Left forelimb (tissue), 1 donor: ENCODE data around the gene IGFL1.
"Not testable (repeated sequence)": the region's sequence is repeated elsewhere in the genome, so short reads cannot be mapped to it uniquely, and the experiment has no call there.

Experiments
- DNase-seq: peaks from one replicate; pipeline ENCODE4 v3.0.0-alpha.2; 2018; ENCODE audit warnings: low spot score

IGFL1 gene

DNA sequence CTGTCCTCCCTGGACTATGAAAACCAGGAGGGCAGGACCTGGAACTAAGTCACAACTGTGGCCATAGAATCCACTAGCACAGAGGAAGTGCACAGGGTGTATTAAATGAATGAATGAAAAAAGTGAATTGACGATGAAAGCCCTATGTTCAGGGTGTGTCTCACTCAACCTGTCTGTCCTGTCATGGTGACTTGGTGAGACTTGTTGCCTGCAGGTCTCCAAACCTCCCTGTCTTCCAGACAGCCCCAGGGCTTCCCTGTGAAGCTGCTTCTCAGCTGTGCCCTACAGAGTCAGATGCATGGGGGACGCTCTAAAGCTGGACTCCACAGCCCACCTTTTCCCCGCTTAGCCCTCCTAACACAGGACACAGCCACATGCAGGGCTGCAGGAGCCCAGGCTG, 4.8 kb upstream of the IGFL1 start:
- no peak for DNase-seq

DNA sequence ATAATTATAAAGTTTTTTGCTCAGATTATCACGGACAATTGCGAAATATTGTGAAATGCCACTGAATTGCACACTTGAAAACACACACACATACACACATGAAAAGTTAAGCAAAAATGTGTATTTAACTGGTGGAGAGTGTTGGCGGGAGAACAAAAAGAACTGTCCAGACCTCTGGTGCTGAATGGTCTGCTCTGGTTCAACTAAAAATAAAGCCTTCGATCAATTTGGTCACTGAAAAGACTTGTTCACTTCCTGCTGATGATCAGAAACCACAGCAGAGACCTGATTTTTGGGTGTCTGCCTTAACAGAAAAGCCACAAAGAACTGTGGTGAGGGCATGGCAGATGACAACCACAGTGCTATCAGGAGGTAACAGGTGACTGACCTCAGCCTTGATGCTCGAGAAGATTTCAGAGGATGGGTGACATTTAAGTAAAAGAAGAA, 4.0 kb upstream of the IGFL1 start:
- DNase-seq, result no peak

DNA sequence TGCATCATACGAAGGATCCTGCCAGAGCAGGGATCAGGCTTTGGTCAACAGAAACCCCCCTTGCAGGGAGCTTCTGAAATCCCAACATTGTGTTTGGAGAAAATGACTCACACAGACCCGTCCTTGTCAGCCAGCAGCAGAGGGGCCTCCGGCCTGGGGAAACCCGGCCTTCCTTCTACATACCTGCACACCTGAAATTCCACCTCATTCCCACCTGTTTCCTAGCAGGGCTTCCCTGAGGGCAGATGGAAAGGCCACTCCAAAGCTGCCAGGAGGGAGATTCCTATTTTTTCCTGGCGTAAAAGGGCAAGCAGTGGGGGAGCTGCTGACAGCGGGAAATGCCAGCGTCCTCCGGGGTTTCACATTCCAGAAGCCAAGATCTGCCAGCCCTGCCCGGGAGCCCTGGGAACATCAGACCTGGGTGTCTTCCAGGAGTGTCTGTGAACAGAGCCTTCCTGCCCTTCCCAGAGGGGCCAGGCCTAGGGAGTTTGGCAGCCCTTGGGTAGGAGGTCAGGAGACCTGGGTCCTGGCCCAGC, 3.0 kb upstream of the IGFL1 start:
- no peak for DNase-seq

DNA sequence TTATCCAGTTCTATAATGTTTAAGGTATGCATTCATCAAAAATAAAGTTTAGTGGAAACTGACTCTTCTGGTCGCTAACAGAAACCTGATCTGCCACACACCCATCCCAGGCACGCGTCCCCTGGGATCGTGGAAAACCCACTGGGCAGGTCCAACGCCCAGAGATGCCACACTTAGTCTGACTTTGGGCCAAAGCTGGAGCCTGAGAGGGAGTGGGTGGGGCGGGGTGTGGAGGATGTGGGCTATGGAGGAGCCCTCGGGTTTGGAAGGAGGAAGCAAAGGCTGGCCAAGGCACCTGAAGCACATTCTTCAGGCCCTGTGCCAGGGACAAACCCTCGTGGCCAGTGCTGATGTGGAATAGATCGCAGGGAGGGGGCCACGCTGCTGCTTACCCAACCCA, 2.5 kb downstream of the IGFL1 start:
- no peak for DNase-seq

DNA sequence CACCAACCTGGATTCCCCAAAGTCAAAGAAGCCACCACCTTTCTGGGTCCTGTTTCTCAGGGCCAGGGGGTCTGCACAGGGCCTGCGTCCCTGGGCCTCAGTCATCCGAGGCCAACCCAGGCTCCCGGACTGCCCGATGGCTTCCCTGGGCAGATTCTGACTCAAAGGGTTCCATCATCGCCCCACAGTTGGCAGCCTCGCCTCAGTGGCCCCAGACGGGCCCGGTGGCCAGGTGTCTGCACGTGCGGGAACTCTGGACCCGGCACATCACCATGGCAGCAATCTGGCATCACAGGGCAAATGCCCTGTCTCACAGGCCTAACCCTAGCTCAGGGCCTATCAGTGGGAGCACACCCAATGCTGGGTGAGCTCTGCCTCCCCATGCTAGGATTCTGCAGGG, 2.9 kb downstream of the IGFL1 start:
- DNase-seq, result no peak

DNA sequence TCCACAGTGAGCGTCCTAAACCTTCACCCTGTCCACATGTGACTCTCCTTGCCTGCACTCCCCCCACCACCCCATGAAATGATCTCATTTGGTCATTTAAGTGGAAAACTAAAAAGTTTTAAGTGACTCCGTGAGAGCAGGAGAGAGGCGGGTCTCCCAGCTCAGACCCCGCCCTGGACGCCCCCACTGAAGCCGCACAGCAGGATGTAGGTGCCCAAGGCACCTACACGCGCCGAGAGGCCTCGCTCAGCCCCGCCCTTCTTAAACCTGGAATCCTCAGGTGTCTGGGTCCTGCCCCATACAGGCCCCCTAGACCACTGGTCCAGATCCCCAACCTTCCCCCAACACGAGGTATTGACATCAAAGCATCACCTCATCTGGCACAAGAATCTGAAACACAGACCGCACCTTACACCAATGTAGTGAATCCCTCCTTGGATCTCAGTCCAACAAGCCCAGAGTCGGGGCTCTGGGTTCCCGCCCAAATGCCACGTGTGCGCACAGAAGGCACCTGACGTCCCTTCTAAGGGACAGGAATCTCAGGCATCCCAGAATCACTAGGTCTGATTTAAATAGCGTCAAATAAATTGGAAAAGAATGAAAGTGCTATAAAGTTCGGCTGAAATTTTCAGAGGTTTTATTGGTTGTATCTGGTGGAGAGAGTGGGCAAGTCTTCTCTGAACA, 3.5 kb downstream of the IGFL1 start:
- DNase-seq, result no peak

DNA sequence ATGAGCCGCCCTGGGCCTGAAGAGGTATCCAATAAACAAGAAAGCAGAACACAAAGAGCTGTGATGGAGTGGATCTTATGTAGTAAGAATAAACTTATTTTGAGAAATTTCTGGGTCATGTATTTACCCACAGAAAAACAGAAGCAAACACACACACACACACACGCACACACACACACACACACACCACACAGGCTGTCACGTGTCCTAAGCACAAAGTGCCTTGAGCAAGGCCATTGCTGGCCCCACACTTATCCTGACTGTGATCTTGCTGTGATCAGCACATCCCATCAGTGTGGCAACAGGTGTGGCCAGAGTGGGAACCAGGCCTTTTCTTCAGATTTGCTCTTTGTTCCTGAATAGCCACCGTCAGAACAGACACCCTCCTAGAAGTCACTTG, 4.3 kb downstream of the IGFL1 start:
- DNase-seq, result not testable (repeated sequence)

DNA sequence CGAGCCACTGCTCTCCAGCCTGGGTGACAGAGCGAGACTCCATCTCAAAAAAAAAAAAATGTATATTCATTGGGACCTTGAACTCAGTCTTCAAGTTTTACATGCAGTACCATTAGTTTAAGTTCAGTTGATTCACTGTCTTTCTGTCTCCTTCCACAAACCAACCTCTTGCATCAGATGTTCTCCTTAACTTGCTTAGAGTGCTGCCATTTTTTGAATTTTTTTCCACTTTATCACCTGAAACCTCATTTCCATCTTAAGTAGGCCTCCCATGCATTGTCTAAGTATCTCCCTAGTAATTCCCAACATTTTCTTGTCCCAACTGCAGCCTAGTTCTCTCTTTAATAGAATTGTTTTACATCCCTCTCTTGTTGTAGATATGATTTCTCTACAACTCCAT, 8.6 kb downstream of the IGFL1 start:
- not testable (repeated sequence) for DNase-seq

DNA sequence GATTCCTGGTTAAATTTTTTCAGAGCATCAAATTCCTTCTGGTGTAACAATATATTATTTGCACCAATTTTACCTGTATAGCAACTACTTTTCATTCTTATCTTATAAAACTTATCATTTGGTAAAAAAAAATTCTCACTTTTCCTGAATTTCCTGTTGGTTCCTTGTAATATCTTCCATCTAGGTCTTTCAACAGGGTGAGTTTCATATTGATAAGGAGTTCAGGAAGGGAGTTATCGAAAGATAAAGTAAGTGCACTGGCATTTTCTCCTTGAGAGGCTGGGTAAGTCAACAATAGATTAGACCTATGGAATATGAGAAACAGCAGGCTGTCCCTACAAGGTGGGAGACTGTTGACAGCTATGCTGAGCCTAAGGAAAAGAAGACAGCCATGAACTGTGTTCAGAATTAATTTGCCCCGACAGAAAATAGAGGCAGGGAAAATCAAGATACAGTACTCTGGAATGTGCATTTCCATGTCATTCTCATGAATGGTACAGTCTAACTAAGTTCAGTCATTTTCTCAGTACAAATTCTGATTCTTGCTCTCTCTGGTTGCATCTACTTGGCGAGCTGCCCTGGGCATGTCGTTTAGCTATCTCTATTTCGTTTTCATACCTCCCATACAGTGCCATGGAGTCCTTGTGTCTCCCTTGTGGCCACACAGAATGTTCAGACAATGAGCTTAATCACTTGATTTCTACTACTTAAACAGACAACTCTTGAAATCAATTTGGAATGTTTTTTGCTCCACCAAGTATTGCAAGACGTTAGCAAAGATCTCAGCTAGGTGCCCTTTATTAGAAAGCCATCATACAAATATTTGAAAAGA, 9.9 kb downstream of the IGFL1 start:
- DNase-seq, result no peak

DNA sequence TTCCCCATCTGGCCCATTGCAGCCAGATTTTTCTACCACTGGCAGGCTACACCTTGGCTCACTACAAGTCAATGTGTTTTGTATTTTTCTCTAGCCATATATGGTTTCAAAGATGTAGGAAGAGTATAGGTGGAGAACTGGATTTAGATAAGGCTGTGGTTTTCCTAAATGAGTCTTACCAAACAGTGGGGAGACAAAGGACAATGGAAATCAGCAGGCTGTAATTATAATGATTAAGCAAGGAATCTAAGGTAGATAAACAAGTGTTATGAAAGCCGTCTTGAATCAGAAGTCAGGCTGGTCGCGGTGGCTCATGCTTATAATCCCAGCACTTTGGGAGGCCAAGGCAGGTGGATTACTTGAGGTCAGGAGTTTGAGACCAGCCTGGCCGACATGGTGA, 11.2 kb downstream of the IGFL1 start:
- no peak for DNase-seq

DNA sequence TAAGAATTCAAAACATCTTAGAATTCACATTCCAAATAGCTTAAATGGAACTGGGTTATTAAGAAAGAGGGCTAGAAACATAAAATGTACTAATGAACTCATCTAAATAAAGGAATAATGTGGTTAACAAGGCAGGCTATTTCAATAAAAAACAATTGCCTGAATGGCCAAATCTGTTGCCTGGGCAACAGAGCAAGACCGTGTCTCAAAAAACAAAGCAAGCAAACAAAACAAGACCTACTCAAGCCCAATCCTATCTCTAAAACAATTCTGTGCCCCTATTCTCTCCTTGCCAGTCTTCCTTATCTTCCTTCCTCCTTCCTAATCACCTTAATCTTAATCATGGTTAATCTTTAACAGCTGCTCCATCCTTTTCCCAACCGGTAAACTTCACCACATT, 12.1 kb downstream of the IGFL1 start:
- DNase-seq, result no peak

DNA sequence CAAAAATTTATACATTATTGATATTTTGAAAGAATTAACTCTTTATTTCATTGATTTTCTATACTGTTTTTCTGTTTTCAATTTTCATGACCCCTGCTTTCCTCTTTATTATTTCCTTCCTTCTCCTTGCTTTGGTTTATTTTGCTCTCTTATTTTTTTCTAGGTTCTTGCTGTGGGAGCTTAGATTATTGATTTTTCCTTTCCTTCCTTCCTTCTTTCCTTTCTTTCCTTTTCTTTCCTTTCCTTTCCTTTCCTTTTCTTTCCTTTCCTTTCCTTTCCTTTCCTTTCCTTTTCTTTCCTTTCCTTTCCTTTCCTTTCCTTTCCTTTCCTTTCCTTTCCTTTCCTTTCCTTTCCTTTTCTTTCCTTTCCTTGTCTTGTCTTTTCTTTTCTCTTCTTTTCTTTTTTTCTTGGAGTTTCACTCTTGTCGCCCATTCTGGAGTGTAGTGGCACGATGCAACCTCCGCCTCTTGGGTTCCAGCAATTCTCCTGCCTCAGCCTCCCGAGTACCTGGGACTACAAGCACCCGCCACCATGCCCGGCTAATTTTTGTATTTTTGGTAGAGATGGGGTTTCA, 13.6 kb downstream of the IGFL1 start:
- not testable (repeated sequence) for DNase-seq

DNA sequence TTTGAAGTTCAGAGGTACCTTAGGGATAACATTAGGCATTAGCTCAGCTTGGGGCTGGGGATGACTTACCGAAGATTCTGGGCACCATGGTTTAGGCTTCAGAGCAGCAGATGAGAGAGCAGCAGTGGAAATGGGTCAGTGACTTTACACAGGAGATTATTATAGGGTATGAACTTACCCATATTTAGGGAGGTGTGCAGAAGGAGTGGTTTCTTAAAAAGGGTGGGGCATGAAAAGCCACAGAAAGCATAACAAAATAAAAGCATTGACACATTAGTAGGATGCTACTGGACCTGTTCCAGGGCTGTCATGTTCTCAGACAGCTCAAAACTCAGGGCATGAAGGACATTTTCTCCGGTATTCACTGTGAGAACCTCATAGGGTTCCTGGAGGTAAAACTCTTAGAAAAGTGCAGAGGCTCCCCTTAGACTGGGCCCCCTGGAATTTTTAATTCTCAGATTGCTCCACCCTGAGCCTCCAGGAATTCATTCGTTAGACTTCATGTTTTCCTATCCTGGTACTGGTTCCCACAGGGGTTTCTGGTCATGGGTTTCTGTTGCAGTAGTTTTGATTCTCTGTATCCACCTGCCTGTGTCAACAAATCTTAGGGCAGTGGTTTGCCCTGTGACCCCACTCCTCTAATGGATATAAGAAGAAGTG, 20.7 kb downstream of the IGFL1 start:
- DNase-seq, result no peak

DNA sequence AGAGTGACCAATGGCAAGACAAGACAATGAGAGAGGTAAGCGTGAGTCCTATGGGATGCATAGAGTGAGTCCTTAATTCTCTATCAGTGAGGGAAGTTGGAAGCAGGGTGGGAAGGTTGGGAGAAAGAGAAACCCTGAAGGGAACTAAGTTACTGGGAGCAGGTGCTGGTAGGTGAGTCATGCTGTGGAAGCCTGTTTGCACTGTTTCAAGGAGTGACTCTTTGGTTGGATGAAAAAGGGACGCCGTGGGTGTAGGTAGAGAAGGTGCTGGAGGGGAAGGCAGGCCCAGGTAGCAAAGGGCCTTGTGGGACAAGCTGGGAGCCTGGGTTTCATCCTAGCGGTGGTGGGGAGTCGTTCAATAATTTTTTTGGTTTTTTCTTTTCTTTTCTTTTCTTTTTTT, 21.9 kb downstream of the IGFL1 start:
- no peak for DNase-seq

DNA sequence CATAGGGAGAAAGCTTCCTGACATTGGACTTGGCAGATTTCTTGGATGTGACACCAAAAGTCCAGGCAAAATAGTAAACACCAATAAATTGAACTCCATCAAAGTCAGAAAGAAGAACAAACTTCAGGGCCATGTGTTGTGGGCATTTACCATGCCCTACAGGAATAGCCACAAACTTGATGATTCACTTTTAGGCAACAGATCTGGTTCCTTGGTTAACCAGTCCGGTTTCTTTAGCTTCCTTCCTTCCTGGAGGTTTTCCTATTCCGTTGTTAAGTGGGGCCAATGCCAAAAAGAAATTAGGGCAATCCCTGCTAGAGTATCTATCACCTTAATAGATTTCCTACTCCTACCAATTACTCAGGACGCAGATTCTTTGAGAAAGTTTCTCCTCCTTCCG, 25.2 kb downstream of the IGFL1 start:
- DNase-seq, result no peak

DNA sequence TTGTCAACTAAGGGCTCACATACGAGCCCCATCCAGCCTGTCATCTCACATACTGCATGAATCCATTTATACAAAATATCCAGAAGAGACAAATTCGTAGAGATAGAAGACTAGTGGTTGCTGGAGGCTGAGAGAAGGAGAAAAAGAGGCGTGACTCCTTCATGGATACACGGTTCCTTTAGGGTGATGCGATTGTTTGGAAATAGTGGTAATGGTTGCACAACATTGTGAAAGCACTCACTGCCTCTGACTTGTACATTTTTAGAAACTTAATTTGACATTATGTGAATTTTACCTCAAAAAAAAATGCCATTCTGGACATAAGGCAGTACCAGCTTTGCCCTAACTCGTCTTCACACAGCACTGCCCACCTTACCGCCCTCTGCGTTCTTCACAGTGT, 27.3 kb downstream of the IGFL1 start:
- DNase-seq, result no peak

DNA sequence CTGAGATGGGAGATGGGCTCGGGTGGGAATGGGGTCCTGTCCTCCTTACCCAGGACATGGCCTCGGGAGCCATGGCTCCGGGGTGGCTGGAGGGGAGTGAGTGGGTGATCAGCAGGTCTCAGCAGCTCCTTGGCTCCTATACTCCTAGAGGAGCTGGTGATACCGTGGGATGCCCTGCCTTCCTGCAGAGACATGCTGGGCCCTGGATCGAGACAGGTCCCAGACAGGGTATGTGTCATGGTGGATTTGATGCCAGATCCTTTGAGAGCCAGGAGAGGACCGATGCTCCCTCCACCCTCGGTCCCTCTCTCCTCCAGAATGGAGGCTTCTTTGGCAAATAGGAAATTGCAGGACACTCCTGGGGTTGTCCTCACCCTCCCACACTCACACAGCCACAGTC, 32.0 kb downstream of the IGFL1 start:
- DNase-seq, result not testable (repeated sequence)

DNA sequence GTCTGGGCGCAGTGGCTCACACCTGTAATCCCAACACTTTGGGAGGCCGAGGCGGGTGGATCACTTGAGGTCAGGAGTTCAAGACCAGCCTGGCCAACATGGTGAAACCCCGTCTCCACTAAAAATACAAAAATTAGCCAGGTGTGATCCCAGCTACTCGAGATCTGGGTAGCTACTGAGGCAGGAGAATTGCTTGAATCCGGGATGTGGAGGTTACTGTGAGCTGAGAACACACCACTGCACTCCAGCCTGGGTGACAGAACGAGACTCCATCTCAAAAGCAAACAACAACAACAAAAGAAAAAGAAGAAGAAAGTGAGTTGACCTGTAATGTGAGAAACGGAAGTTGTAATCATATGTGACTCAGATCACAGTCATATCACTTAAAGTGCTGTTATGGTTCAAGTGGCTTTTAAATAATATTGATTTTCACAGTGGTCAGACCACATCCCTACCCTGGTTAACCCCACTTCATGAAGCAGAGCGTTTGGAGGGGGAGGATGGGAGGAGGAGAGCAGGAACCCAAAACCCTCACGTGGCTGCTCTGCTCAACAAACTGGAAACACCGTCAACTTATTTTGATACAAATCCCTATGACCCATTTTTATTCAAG, 33.2 kb downstream of the IGFL1 start:
- DNase-seq, result not testable (repeated sequence)

DNA sequence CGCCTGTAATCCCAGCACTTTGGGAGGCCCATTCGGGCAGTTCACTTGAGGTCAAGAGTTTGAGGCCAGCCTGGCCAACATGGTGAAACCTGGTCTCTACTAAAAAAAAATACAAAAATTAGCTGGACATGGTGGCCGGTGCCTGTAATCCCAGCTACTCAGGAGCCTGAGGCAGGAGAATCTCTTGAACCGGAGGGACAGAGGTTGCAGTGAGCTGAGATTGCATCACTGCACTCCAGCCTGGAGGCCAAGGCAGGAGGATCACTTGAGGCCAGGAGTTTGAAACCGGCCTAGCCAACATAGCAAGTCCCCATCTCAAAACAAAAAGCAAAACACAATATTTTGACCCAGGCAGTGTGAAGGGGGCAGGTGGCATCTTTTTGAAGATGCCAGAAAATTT, 35.3 kb downstream of the IGFL1 start:
- not testable (repeated sequence) for DNase-seq

DNA sequence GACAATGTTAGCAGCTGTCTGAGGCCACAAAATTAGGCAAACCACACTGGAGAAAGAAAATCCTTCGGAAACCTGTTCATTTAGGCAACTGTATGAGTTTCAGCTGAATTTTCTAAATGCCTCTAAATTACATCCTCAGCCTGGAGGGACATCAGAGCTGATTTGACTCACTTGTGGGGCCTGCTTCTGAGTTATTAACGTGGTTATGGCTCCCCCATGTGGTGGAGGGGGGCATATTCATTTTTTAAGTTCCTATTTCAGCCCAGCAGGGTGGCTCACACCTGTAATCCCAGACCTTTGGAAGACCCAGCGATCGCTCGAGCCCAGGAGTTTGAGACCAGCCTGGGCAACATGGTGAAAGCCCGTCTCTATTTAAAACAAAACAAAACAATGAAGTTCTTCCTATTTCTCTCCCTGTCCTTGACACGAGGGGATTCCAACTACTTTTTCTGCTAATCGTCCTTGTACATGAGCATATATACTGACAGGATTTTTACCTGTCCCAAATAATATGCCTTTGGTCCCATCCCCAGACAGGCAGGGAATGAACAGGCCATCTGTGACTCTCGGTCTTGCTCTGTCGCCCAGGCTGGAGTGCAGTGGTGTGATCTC, 35.8 kb downstream of the IGFL1 start:
- DNase-seq, result peak; percentile 71

DNA sequence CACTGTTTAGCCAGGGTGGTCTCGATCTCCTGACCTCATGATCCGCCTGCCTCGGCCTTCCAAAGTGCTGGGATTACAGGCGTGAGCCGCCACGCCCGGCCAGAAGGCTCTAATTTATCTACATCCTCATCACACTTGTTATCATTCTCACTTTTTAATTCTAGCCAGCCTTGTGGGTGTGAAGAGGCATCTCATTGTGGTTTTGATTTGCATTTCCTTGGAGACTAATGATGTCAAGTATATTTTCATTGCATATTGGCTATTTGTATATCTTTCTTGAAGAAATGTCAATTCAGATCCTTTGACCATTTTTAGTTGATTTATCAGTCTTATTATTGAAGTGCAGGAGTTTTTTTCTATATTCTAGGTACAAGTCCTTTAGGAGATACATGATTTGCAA, 39.6 kb downstream of the IGFL1 start:
- no peak for DNase-seq
